NCI-H2196 (cell line): ENCODE data around the gene ACOX1.

ENCODE experiments used
- DNase-seq: peaks from one replicate; lab custom pipeline; 2025; ENCODE audit not compliant: unreplicated experiment; lab: John Stamatoyannopoulos, UW

The ACOX1 gene

GRCh38 chr17:75909812-75910274, 69.1 kb downstream of the ACOX1 start:
- DNase-seq: peak; percentile 96

DNA sequence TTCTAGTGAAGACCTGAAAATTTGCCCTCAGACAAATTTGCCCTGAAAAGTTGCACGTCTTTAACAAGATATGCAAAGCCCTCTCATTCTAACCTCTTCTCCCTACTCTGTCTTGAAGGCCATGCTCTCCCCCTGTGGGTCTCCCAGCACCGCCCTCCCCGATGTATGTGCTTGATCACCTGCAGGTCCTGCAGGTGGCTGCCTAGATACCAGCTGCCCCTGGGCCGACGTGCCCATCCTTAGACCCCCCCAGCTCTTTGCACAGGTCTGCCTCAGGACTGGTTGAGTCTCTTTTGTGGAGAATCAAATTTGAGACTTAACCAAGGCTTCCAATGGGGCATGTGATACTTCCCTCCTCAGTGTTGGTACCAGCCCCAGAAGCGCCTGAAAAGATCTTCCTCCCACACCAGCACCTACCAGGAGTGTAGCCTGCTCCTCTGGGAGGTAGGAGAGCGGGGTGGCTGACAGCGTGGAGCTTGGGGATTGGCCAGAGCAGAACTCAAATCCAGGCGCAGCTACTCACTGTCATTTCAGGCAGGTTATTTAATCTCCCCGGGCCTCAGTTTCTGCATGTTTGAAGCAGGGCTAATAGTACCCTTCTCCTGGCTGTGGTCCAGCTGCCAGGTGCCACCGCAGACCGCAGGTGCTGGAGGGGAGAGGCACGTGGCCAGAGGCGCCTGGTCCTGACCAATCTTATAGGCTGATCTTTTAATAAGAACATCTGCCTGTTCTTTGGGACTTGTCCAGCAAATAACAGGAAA, 69.7 kb downstream of the ACOX1 start:
- DNase-seq: peak; percentile 99

DNA sequence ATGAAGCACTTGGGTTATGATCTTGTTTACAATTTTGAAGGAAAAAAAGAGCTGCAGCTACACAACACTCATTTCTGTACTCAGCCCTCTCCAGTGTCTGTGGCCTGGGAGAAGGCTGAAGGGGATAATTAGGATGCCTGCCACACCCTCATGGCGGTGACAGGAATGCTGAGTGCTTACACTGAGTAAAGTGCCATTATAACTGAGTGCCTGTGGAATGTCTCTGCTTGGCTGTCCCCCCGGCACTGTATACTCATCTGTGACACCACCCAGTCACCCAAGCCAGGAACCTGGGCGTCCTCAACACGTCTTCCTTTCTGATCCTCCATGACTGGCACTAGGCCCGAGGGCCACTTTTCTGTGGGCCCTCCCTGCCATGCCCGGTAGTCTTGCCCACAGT, 70.8 kb downstream of the ACOX1 start:
- peak; percentile 66 for DNase-seq

DNA sequence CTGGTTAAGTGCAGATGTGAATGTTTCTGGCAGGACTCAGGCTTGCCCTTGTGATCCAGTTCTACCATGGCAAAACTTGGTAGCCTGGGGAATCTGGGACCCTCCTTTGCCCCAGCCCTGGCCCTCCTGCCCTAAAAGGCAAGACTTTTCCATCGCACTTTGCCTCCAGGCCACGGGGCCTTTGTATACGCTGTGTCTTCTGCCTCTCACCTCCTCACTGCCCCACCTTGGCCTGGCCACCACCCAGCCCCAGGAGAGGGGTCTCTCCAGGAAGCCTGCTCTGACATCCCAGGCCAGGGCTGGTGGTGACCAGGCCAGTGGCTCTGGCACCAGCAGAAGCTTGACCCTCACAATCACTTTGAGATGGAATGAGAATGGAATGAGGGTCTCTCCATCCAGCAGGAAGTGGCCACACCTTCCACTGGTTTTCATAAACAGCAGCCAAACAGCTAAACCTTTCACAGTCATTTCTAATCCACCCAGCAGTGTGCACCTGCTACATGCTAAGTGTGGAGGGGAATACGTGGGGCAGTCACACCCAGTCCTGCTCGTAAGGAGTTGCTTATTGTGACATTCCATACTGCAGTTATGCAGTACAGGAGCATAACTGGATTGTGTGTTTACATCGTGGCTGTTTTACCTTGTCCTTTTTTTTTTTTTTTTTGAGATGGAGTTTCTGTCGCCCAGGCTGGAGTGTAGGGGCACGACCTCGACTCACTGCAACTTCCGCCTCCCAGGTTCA, 72.7 kb downstream of the ACOX1 start:
- no peak for DNase-seq

- DNase-seq: peak; percentile 99
Measured at GRCh38 chr17:75904749-75905521, 74.0 kb downstream of the ACOX1 start, which contains the start of gene MRPL38. MRPL38 (minus strand) TSS chr17:75904884; CDS start chr17:75904875, 9 bp downstream.

DNA sequence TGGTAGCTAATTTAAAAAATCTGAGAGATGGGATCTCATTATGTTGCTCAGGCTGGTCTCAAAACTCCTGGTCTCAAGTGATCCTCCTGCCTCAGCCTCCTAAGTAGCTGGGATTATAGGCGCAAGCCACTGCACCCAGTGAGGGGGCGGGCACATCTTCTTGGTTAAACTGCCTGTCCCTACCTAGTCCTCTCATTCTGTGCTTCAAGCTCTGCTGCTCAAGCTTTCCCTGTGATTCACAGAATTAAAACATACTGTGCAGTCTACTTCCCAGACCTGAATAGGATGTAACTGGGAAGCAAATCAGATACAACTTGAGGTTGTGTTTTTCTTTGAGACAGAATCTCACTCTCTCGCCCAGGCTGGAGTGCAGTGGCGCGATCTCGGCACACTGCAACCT, 76.6 kb downstream of the ACOX1 start:
- no peak for DNase-seq

DNA sequence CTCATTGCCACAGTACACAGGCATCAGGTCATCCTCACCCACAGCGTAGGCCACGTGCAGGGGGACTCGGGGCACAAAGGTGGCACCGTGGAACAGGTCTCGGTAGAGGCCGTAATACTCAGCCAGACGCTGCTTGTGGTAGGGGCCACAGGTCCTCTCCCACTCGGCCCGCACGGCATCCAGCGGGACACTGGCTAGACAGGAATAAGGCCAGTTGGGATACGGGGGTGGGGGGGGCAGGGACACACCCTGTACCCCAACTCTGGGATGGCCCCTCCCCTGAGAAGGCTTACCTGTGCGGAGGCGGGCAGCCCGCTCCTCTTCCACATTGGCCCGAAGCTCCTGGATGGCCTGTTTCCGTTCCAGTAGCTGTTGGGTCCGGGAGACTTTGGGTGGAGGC, 77.2 kb downstream of the ACOX1 start:
- DNase-seq: no peak

- no peak for DNase-seq
Measured at GRCh38 chr17:75900691-75901533, 78.1 kb downstream of the ACOX1 start.

DNA sequence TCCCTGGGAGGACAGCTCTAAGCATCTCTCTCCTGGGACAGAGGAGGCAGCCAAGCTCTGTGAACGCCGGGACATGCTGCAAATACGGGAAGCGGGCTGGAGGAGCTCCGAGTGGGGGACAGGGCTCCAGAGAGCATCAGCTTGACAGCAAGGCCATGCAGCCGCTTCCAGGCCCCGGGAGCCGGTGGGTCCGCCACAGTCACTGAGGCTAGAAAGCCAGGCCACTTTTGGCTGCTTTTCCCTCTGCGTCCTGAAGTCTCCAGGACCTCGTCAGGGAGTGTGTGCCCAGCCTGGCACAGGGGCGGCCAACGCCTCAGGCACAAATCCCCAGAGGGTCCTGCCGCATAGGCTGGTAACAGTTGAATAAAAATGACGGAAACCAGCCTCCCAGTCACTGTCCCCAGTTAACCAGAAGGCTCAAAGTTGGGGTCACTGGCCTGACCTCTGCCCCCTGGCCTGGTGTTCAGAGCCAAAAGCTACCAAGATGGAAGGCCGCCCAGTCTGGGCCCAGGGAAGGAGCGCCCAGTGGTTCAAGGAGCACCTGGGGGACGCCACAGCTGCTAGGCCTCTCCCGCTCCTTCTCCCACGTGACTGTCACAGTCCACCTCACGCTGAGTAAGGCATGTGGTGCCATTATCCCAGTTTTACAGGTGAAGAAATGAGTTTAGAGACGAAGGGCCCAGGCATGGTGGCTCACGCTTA, 79.0 kb downstream of the ACOX1 start:
- DNase-seq: no peak

DNA sequence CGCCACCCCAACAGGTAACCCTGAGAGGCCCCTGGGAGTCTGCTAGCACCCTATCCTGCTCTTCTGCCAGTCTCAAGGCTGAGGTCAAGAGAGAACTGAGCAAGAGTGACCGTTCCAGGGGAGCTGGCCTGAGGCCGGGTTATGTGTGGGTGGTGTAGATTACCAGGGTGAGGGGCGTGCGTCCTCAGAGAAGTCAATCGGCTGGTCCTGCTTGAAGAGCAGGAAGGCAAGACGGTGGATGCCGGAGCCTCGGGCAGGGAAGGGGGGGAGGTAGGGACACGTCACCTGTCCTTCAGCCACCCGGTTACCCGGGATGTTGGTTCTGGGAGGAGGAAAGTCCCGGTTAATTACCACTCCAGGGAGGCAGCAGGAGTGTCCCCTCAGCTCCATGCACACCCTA, 79.6 kb downstream of the ACOX1 start:
- no peak for DNase-seq

- DNase-seq: no peak
Measured at GRCh38 chr17:75898791-75899190, 80.2 kb downstream of the ACOX1 start.

- DNase-seq: no peak
Measured at GRCh38 chr17:75898065-75898464, 80.9 kb downstream of the ACOX1 start.

DNA sequence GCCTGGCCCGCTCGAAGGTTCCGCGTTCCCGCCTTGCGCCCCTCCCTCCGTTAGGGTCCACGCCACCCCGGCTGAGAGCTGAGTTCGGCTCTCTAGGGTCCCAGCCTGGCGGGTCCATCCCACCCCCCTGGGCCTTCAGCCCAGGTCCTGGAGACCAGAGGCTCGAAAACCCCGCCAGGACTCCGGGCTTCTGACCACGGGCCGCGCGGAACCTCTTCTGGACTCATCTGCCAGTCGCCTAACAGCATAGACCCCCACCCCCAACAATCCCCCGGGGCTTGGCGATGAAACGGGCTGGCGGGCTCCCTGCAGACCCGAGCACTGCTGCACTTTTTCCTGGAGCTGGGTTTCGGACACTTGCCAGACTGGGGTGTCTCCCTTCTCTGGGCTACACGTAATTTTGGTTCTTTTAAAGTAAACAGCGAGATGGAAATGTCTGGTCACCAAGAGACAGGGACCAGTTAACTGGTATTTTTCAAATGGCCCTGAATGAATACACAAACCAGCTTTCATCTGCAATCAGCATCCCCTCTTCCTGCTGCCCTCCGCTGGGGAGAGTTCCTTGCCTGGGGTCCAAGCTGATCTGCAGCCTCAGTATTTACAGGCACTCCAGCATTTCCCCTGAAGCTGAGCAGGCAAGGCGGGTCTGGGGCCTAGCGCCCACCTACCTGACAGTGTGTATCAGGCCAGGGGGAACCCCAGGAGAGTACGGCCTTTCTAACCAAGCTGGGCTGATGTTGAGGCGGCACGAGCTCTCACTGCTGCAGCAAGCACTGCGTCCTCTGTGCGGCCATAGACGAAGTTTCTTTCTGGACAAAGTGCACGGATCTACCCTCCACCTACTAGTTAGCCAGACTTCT, 81.6 kb downstream of the ACOX1 start:
- DNase-seq: no peak

- peak; percentile 89 for DNase-seq
Measured at GRCh38 chr17:75896415-75897159, 82.4 kb downstream of the ACOX1 start, which contains the start of gene TRIM65. TRIM65 (minus strand) TSS chr17:75896951; CDS start chr17:75896937, 14 bp downstream.

GRCh38 chr17:75895370-75896155, 83.4 kb downstream of the ACOX1 start:
- no peak for DNase-seq

DNA sequence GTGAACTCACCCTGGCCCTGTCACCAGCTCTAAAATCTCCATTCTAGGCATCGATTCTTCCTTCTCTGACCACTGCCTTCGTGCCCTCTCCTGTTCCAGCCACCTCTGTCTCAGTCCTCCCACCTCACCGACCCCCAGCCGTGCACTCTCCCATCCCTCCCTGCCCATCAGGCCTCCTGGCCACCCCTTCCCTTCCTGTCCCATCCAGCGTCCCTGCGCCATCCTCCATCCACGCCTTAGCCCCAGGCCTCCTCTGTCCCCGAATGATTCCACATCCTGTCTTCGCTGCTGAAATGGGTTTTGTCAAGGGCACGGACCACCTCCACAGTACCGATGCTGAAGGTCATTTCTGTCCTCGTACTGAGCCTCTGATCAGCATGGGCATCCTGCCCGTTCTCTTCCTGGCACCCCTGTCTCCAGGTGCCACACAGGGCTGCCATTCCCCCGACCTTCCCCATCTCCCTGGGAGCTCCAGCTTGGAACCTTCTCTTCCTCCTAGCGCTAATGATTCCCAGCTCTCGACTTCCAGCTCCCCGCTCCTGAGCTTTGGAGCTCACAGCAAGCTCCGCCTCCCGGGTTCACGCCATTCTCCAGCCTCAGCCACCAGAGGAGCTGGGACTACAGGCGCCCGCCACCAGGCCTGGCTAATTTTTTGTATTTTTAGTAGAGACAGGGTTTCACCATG, 84.8 kb downstream of the ACOX1 start:
- no peak for DNase-seq
